GM19438 (cell line): ENCODE results near the gene CD164L2.
"Not testable (repeated sequence)": the region's sequence is repeated elsewhere in the genome, so short reads cannot be mapped to it uniquely, and the experiment has no call there.

Experiments
- ATAC-seq: cut with Tn5 transposase; IDR thresholded peaks from one replicate; pipeline ENCODE4 v1.9.1; 2021; ENCODE audit warnings: low read depth; ENCODE audit not compliant: unreplicated experiment

The CD164L2 gene

DNA sequence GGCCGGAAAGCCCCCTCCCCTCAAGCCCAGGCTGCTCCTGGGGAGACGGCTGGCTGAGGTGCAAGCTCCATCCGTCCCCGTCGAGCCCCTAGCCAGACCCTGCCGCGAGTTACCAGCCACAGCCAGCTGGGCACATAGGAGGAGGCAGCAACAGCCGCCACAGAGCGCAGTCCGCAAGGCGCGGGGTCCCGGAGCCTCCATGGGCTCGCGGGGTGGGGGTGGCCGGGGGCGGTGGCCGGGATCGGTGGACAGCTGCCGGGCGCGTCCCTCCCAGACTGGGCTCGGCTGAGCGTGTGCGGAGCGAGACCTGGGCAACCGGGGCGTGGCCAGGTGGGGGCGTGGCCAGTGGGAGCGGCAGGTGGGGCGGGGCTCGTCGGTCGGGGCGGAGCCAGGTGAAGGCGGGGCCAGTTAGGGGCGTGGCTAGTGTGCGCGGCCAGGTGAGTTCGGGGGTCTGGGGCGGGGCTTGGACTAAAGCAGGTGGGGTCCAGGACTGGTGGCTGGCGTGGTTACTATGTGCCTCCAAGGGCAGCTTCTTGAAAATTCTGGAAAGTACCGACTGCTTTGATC, at the start of gene CD164L2:
TSS of gene CD164L2 (minus strand) at position 295 of the 567 bp plus-strand sequence. CDS start at position 201, 94 bp downstream.
- no peak for ATAC-seq

DNA sequence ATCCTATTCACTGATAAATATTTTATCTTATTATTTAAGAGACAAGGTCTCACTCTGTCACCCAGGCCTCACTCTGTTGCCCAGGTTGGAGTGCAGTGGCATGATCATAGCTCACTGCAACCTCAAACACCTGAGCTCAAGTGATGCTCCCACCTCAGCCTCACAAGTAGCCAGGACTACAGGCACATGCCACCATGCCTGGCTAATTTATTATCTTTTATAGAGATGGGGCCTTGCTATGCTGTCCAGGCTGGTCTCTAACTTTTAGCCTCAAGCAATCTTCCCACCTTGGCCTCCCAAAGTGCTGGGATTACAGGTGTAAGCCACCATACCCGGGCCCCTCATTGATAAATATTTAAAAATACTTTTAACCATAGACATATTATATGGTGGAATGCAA, 49.6 kb upstream of the CD164L2 start:
- ATAC-seq, result not testable (repeated sequence)

DNA sequence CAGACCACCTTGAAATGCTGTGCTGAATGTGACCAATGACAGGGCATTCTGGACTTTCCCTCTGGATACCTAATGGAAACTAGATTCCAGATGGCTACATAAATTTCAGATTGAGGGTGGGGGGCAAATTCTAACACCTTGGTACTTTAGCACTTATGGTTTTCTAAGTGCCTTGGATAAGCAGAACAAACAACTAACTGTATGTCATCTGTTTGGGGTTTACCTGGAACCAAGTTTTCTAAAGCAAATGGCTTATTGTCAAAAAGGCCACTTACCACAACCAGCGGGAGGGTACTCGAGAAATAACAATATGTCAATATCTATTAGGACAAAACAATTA, 48.4 kb upstream of the CD164L2 start:
- no peak for ATAC-seq

DNA sequence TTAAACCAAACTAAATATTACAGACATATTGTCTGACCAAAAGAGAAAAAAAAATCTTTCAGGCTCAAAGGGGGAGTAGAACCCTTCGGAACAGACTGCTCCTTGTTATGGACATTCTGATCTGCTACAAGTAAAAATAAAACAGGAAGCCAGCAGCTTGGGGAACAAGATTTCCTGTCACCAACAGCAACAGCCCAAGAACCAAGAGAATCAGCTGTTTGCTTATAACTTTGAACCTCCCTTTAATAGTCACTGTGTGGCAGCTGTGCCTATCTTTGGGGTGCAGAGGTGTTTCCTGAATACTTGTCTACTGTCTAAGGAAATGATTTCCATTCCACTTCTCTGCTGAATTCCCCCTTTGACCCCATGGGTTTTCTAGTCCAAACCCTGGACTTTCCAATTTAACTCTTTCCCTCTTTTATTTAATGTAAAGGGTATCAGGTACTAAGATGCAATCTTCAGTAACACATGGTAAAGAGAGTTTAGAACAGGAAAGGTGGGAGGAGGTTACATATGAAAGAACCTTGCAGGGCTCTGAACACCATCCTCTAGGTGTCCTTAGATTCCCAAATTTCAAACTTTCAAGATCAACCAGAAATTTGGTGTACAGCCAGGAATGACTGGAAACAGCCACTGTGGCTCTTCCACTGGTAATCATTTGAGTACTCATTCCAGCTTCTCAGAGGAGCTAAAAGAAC, 47.9 kb upstream of the CD164L2 start:
- ATAC-seq, result no peak

- no peak for ATAC-seq
Measured at GRCh38 chr1:27429029-27429425, 45.9 kb upstream of the CD164L2 start.

- no peak for ATAC-seq
Measured at GRCh38 chr1:27428316-27429028, 45.3 kb upstream of the CD164L2 start.

- no peak for ATAC-seq
Measured at GRCh38 chr1:27427816-27428315, 44.7 kb upstream of the CD164L2 start.

DNA sequence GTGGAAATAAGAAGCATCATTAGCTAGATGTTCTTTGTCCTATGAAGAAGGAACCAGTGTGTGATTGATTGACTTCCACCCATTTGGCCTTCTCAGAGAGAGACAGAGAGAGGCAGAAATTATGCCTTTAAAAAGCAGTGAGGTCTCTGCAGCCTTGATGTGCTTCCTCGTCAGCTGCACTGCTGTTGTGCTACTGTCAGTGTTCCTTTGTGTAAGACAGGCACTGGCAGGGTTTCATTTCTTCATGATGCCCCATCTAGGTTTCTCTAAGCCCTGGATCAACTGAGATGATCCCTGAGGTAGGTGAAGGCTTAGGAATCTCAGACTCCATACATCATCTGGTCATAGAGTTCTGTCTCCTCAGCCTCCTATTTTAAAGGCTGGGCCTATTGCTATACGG, 44.2 kb upstream of the CD164L2 start:
- no peak for ATAC-seq

DNA sequence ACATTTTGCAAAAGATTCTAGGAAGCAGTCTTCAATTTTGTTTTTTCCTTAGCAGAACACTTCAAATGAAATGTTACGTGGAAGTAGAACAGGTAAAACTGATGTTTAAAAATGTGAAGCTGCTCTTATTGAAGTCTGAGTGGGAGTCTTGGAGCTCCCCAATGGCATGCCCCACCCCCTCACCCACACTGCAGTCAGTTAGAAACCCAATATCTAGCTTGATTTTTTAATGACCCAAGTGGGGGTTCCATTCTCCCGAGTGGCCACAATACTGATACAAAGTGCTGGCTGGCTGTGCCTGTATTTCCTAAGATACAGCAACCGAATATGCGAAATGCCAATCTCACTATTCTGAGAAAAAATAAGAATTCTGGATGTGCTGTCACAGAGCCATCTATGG, 40.6 kb upstream of the CD164L2 start:
- ATAC-seq, result no peak

- no peak for ATAC-seq
Measured at GRCh38 chr1:27418326-27419185, 35.4 kb upstream of the CD164L2 start.

GRCh38 chr1:27417713-27418112, 34.6 kb upstream of the CD164L2 start:
- ATAC-seq, result no peak

DNA sequence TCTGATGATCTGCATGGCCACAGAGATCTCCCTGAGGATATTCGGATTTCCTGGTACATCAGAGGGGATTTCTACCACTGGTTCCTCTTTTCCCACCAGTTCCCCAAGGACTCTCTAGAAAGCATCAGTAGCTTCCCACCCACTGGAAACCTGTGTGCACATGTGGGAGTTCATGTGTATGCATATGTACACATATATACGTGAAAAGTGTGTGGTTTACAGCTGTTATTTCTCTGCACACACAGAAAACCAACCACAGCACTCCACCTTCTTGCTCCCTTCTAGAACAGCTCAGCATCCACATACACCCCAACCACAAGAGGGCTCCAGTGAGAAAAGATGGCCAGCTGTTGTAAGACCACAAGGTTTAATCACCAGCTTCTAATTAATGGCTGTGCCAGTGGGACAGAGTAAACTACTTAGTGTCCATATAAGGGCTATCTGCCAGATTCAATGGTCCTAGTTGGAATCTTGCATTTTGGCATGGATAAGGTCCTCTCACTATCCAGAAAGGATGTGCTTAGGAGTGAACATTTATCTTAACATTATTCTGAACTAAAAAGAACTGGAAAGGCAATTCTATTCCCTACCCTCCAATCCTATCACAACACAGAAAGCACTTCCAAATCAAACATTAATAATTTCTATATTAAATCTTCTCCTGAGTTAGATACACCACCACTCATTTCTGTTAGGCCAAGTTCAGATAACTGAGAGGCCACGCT, 33.4 kb upstream of the CD164L2 start:
- no peak for ATAC-seq

DNA sequence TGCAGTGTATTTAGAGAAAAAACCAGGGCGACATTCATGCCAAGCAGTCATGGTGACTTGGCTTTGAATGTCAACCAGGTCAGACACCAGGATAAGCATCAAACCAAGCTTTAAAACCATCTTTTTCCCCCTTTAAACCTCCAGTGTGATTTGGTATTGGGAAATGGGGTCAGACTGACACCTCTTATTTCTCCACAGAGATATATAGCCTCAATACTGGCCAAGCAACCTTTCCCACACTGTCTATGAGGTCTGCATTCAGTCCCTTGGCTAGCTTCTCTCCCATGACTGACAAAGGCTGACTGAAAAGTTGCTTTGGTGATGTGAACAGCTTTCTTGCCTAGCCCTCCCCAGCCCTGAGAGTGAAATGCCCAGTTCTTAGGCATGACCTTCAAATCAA, 31.0 kb upstream of the CD164L2 start:
- no peak for ATAC-seq

DNA sequence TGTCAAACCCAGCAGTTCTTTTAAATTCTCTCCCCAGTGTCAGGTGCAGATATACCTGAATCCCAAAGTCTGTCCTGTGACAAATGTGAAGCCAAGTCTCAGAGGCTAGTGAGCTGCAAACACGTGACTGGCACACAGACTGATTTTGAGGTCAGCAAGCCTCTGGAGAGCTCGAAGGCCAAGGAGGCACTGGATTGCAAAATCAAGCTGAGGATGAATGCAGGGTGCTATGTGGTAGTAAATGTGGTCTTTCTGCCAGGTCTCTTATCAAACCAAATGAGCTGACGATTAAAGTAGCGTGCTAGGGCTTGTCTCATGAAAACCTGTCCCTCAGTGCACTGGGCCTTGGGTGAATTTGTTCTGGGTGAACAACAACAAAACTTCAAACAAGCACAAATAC, 29.9 kb upstream of the CD164L2 start:
- no peak for ATAC-seq

- ATAC-seq, result no peak
Measured at GRCh38 chr1:27412502-27412901, 29.4 kb upstream of the CD164L2 start.

DNA sequence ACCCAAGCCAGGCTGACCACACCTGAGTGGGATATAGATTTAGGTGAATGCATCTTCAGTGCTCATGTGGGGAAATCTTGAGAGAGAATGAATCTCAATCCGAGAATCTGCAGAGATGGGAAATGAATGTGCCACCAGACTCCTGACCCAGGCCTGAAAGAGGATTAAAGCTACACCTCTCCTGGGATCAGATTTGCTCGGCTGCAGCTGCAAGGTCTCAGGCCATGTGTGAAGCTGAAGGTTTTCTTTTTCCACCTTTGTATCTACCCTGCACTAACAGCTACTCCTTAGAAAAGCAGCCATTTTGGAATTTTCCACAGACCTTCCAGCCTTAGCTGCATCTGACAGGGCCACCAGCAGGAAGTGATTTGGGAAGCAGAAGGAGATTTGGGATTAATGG, 27.6 kb upstream of the CD164L2 start:
- ATAC-seq, result no peak

DNA sequence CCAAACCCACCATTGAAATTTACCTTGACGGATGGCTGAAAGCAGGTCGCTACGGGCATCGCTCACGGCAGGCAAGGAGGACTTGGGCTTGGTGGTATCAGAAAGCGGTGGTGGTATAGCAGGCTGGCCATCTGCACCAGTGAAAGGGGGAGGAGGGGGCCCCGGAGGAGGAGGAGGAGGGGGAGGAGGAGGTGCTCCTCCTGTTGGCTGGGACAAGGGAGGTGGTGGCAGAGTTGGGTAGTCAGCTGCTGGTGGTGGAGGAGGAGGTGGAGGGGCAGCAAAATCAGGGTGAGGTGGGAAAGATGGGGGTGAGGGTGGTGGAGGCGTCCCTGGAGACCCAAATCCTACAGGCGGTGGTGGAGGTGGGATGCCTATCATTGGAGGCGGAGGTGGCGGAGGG, 26.5 kb upstream of the CD164L2 start:
- no peak for ATAC-seq

DNA sequence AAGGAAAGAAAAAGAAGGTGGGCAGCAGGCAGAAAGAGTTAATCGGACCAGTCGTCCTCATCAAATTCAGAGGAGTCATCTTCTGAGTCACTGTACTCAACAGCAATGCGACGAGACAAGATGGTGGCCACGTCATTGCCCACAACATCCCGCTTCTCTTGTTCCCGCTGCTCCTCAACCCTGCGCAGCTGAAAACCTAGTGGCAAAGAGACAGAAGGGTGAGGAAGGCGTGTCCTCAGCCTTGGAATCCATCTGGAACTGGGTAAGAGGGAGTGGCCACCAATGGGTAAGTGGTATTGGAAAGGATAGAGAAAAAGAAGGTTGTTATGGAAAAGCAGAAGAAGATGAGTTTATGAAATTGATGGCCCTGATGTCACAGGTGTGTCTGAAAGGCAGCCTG, 25.0 kb upstream of the CD164L2 start:
- ATAC-seq, result no peak

DNA sequence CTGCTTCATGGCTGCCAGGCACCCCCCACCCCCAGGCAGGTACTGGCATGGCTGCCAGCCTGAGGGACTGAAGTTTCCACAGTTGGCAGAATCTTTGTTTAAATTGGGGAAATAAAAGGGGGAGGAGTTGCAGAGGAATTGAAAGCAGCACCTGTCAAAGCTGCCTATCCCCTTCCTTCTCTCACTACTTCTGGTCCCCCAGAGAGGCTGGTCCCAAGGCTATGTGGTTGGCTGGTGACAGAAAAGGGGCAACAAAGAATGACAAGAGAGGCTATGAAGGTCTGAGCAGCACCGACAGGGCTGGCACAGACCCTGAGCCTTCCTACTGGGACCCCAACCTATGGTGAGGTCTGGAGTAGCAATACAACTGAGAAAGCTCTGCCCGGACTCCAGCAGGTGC, 23.7 kb upstream of the CD164L2 start:
- not testable (repeated sequence) for ATAC-seq

DNA sequence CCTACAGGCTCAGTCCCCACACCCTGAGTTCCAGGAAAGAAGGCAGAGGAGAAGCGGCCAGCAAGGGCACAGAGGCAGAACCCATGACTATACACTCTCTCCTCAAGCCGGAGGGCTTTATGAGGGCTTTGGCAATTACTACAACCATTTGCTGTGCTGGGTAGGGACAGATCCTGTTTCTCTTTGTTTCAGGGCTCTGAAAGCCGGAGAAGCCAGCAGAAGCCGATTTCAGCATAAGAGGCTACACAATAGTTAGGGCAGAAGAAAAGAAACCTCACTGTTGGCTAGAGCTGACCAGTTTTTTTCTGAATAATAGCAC, 23.2 kb upstream of the CD164L2 start:
- ATAC-seq, result no peak
